ENCODE results near the gene DARS1. TPM values are rescaled to one million over a fixed set of nuclear protein-coding genes. Genes with fewer than 3 reads are reported as not detected.

DARS1 gene
- polyA plus RNA-seq, 1 donor (not counting 4 experiments of a cell fraction or from before 2014, with no cell fraction given): 129 TPM

DNA sequence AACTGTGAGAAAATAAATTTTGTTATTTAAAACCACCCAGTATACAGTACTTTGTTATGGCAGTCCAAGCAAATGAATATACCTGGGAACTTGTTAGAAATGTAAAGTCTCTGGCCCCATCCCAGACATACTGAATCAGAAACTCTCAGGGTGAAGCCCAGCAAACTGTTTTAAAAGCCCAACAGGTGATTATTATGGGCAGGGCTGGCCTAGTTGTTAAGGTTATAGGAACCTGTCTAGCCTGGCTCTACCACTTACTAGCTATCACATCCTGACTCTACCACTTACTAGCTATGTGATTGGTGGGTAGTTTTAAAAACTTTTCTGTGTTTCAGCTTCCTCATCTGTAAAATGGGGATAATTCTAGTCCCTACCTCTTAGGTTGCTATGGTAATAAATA, 8.0 kb upstream of the DARS1 start:
- dilution Hi-C loops (cut with MboI; ENCODE audit: extremely low pct_ligation_motif_present, low sequenced_read_pairs): no loop called here
- DNase-seq (ENCODE audit: low read depth, low spot score) (no peak), FAIRE-seq (no peak)
- no peak overlapping the region for H2AFZ ChIP-seq (ENCODE audit: control insufficient read depth, low read length)
- no peaks in the 10 kb centered on the region for H3K36me3 ChIP-seq (ENCODE audit: control insufficient read depth in 2 of 2, extremely low read depth in 1 of 2, insufficient read depth in 2 of 2, low read length in 2 of 2)
- H3K4me3 ChIP-seq (ENCODE audit: control insufficient read depth in 2 of 3, extremely low read depth in 1 of 3, insufficient read depth in 2 of 3, low read depth in 1 of 3, low read length in 3 of 3): no peak overlapping the region
- no peaks in the 10 kb centered on the region for H4K20me1 ChIP-seq (ENCODE audit: control insufficient read depth, extremely low read depth, insufficient read depth, low read length)
- no peaks in the 10 kb centered on the region for H3K4me1 ChIP-seq (ENCODE audit: control insufficient read depth, extremely low read depth, insufficient read depth, low read length)
- no peaks in the 10 kb centered on the region for H3K9me1 ChIP-seq (ENCODE audit: control insufficient read depth, extremely low read depth, insufficient read depth, low read length)
- no peak overlapping the region for H3K27ac ChIP-seq (ENCODE audit: control insufficient read depth, insufficient read depth, low read length)
- H3K4me2 ChIP-seq (ENCODE audit: control insufficient read depth, extremely low read depth, insufficient read depth, low read depth, low read length): no peak overlapping the region
- no peak for TF ChIP-seq EZH2 (IDR thresholded peaks at IDR 0.05; ENCODE audit: low read length)
- TF ChIP-seq, protein P1, sequence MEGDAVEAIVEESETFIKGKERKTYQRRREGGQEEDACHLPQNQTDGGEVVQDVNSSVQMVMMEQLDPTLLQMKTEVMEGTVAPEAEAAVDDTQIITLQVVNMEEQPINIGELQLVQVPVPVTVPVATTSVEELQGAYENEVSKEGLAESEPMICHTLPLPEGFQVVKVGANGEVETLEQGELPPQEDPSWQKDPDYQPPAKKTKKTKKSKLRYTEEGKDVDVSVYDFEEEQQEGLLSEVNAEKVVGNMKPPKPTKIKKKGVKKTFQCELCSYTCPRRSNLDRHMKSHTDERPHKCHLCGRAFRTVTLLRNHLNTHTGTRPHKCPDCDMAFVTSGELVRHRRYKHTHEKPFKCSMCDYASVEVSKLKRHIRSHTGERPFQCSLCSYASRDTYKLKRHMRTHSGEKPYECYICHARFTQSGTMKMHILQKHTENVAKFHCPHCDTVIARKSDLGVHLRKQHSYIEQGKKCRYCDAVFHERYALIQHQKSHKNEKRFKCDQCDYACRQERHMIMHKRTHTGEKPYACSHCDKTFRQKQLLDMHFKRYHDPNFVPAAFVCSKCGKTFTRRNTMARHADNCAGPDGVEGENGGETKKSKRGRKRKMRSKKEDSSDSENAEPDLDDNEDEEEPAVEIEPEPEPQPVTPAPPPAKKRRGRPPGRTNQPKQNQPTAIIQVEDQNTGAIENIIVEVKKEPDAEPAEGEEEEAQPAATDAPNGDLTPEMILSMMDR (optimal IDR thresholded peaks at IDR 0.05 in 1 of 3, IDR thresholded peaks at IDR 0.05 in 1 of 3, conservative IDR thresholded peaks at IDR 0.05 in 1 of 3; ENCODE audit: extremely low read depth in 1 of 3, insufficient read depth in 2 of 3, low read length in 3 of 3): no peak
- H3K27me3 ChIP-seq (ENCODE audit: control insufficient read depth, extremely low read depth, insufficient read depth, low read length): no peaks in the 10 kb centered on the region
- no peaks in the 10 kb centered on the region for H3K79me2 ChIP-seq (ENCODE audit: control insufficient read depth, insufficient read depth, low read length)
- no peaks in the 10 kb centered on the region for H3K9me3 ChIP-seq (ENCODE audit: control insufficient read depth, low read depth, low read length)
- no peak overlapping the region for H3K9ac ChIP-seq (ENCODE audit: control insufficient read depth, extremely low read depth, insufficient read depth, low read length)

DNA sequence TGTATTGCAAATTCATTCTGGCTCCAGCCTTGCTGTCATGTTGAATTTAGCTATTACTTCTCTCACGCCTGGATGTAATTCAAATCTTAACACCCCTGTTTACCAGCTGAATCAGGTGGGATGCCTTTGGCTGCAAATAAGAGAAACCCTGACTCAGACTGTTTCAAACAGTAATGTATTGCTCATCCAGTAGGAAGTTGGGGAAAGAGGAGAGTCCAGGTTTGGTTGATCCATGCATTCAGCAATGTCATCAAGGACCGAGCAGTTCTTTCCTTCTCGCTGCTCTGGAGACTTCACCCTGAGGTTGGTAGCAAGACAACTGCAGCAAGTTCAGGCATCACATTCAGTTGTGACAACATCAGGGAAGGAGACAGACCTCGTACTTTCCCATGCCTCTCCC, 6.4 kb upstream of the DARS1 start:
- Histone ChIP-seq H3K9ac (ENCODE audit: control insufficient read depth, extremely low read depth, insufficient read depth, low read length) (no peak overlapping the region), H3K36me3 (ENCODE audit: control insufficient read depth in 2 of 2, extremely low read depth in 1 of 2, insufficient read depth in 2 of 2, low read length in 2 of 2) (no peaks in the 10 kb centered on the region), H3K27me3 (ENCODE audit: control insufficient read depth, extremely low read depth, insufficient read depth, low read length) (no peaks in the 10 kb centered on the region), H3K27ac (ENCODE audit: control insufficient read depth, insufficient read depth, low read length) (no peak overlapping the region), H3K4me2 (ENCODE audit: control insufficient read depth, extremely low read depth, insufficient read depth, low read depth, low read length) (no peak overlapping the region), H3K4me3 (ENCODE audit: control insufficient read depth in 2 of 3, extremely low read depth in 1 of 3, insufficient read depth in 2 of 3, low read depth in 1 of 3, low read length in 3 of 3) (no peak overlapping the region), H4K20me1 (ENCODE audit: control insufficient read depth, extremely low read depth, insufficient read depth, low read length) (no peaks in the 10 kb centered on the region), H3K9me1 (ENCODE audit: control insufficient read depth, extremely low read depth, insufficient read depth, low read length) (no peaks in the 10 kb centered on the region), H3K79me2 (ENCODE audit: control insufficient read depth, insufficient read depth, low read length) (no peaks in the 10 kb centered on the region), H2AFZ (ENCODE audit: control insufficient read depth, low read length) (no peak overlapping the region), H3K9me3 (ENCODE audit: control insufficient read depth, low read depth, low read length) (no peaks in the 10 kb centered on the region), H3K4me1 (ENCODE audit: control insufficient read depth, extremely low read depth, insufficient read depth, low read length) (no peaks in the 10 kb centered on the region)
- DNase-seq (ENCODE audit: low read depth, low spot score): no peak
- TF ChIP-seq EZH2 (IDR thresholded peaks at IDR 0.05; ENCODE audit: low read length): no peak
- TF ChIP-seq, protein P1 (optimal IDR thresholded peaks at IDR 0.05 in 1 of 3, IDR thresholded peaks at IDR 0.05 in 1 of 3, conservative IDR thresholded peaks at IDR 0.05 in 1 of 3; ENCODE audit: extremely low read depth in 1 of 3, insufficient read depth in 2 of 3, low read length in 3 of 3): no peak
- dilution Hi-C loops (cut with MboI; ENCODE audit: extremely low pct_ligation_motif_present, low sequenced_read_pairs): no loop called here
- no peak for FAIRE-seq

All from keratinocyte (primary cell).